UCSD-AML1 (cell line): ENCODE measurements around the gene KRTAP6-1.

Experiments used
- DNase-seq: peaks from one replicate; lab custom pipeline; 2025; ENCODE audit not compliant: unreplicated experiment; lab: John Stamatoyannopoulos, UW

Gene KRTAP6-1, protein sequence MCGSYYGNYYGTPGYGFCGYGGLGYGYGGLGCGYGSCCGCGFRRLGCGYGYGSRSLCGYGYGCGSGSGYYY

DNA sequence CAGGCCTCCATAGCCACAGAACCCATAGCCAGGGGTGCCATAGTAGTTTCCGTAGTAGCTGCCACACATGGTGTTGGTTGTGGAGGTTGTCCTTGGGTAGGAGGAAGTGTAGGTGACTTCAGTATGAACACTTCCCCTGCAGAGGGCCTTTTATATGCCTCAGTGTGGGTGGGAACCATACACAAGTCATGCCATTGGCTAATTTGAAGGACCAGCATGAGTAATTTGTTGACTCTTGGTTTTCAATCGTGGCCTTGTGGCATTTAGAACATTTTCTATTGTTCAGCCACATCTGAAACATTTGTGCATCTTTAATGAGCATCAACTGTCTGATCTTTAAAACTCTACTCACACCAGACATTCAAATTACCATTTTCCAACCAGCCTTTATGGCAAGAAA, at the start of gene KRTAP6-1:
TSS of gene KRTAP6-1 (minus strand) at position 95 of the 400 bp plus-strand sequence. CDS start at position 69, 26 bp downstream.
- DNase-seq, result no peak

DNA sequence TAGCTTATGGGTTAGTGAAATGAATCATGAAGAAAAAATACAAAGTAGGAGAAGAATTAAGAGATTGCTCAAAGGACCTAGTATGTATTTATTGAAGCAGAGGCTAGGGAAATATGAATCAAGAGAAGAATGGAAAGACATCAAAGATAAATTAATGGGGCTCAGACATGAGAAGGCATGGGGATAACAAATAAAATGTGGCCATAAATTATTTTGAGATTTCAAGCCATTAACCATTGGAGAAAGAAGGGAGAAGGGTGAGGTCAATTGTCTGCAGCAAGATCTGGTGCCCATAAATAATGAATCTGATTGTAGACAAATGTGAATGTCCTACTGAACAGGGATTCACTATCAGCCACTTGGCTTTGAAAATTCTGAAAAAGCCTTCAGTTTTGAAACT, 39.2 kb upstream of the KRTAP6-1 start:
- DNase-seq, result no peak

DNA sequence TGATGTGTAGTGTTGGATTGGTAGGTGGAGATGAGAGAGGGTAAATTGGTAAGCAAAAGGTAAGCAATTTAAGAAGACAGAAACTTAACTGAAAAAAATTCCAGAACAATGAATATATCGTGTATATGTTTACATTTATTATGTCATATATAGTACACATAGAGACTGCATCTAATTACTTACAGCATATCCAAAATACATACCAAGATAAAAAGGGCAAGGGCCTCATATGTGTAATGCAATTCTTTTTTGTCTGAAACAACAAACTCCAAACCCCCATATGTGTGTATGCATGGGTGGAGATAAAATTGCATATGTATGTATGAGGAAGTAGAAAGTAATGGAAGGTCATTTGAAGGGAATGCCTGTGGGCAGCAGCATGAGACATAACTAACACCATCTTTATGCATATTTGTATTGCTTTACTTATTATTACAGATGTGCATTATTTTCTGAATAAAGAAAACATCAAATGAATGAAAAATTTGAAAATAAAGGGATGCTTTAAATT, 33.2 kb upstream of the KRTAP6-1 start:
- DNase-seq, result no peak

DNA sequence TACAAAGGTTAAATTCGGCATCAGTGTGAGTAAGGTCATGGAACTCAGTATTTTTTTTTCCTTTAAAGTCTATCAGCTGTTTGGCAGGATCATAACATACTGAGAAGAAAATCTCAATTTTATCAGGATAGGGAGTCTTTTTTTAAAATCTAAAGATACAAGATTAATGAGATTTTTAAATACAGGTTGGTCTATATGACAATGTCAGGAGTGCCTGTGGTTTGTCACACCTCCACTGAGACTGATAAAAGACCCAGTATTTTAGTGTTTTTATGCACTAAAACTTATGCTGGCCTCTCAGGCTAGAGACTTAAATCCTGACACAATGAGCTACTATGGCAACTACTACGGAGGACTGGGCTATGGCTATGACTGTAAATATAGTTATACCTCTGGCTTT, 28.8 kb upstream of the KRTAP6-1 start, which contains the start of gene KRTAP20-3:
TSS of gene KRTAP20-3 (plus strand) at position 301 of the 400 bp plus-strand sequence.
- DNase-seq, result no peak

DNA sequence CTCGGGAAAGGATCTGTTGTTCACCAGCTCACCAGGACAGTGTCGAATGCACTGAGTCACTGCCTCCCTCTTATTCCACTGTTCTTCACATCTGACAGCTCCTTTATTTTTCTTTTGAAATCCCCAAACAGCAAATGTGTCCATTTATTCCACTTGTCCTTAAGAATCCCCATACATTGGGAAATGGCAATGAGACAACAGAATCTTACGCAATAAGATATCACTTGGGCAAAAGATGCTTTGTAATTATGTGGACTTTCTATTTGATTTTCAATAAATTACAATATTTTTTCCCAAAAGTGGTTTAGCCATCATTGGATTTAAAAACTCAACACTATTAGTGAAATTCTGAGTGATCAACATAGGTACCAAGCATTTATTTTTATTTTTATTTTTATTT, 25.0 kb upstream of the KRTAP6-1 start:
- no peak for DNase-seq

DNA sequence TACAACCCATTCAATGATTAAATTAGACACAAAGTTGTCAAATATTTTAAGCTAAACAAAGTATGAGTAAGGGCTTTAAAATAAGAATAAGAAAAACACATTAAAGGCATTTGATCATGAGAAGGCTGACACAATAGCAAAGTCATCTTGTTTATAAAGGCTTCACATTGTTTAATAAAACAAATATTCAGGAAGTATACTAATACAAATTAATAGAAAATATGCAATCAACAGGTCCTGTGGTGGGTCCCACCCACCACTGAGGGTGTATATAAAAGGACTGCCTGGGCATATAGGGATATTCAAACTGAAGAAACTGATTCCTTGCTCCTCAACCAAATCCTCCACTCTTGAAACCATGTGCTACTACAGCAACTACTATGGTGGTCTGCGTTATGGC, 21.2 kb upstream of the KRTAP6-1 start, which contains the start of gene KRTAP20-2:
TSS of gene KRTAP20-2 (plus strand) at position 301 of the 400 bp plus-strand sequence. CDS start at position 359, 58 bp downstream.
- no peak for DNase-seq

DNA sequence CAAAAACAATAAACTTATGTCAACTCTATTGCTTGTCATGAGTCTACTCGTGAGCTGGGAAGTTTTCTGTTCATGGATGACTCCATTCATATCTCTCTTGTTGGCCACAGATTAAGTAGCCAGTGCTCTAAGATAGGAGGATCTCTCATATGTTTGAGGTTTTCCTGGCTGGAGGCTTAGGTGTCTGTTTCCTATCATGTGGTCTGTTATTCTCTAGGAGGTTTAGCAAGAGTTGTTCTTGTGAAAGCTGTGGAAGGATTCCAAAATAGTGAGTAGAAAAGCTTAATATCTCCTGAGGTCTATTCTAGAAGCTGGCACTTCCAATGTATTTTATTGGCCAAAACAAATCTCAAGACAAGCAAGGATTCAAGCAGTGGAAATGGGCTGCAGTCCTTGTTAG, 15.5 kb upstream of the KRTAP6-1 start:
- DNase-seq, result no peak

DNA sequence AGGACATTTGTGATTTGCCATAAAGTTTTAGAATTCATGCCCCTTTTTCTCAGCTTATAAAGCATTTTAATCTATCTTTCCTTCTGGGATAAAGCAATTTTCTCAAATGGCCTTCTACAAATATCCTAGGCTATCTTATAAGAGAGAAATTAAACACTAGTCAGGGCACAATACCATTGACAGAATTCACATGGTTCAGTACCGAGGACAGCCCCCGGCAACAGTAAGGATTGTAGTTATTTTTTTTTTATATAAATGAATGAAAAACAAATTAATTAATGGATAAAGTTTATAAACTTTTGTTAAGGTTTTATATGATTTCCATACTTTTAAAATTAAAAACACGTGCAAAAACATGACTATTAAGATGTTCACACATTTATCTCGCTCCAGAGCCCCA, 14.4 kb upstream of the KRTAP6-1 start:
- no peak for DNase-seq

DNA sequence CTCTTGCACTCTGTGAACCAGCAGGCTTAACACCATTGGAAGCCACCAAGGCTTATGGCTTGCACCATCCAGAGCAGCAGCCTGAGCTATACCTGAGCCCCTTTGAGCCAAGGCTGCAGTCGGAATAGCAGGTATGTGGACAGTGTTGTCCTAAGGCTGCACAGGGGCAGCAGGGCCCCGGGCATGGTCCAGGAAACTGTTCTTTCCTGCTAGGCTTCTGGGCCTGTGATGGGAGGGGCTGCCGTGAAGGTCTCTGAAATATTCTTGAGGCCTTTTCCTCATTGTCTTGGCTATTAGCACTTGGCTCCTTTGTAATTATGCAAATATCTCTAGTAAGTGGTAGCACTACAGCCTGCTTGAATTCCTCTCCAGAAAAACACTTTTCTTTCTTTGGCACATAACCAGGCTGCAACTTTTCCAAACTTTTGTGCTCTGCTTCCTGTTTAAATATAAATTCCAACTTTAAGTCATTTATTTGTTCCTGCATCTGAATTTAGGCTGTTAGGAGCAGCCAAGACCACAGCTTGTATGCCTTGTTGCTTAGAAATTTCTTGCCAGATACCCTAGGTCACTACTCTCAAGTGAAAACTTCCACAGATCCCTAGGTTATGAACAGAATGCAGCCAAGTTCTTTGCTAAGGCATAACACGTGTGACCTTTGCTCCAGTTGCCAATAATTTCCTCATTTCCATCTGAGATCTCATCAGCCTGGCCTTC, 11.9 kb upstream of the KRTAP6-1 start:
- DNase-seq, result no peak

DNA sequence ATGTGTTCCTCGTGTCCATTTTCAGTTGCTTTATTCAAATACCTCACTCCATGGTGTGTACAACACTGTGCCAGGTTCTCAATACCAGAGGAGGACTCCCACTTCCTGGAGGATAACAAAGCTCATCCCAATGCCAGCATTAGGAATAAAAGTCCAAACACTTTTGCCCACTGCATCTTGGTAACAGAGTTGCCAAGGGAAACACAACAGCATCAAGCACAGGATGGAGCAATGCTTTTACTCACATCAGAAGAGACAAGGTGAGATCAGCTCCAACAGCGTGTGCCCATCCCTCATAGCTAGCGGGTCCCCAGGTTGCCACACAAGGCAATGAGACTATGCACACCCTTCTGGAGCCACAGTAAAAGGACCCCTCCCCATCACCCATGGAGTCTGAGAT, 9.6 kb upstream of the KRTAP6-1 start:
- DNase-seq, result no peak

DNA sequence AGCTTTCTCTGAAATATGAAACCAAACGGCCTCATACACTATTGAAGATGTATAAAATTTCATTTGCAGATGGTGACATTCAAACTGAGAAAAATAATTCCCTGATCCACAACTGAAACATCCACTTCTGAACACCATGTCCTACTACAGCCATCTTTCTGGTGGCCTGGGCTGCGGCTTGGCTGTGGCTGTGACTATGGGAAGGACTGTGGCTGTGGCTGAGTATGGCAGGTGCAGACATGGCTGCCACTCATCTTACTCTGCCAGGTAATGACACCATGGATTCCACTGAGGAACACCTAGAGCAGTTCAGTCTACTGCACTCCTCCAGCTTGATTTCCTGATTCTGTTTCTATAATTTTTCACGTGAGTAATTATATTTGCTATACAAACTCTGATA, 6.8 kb upstream of the KRTAP6-1 start, which contains the start of gene KRTAP20-4:
TSS of gene KRTAP20-4 (plus strand) at position 106 of the 400 bp plus-strand sequence.
- DNase-seq, result no peak

DNA sequence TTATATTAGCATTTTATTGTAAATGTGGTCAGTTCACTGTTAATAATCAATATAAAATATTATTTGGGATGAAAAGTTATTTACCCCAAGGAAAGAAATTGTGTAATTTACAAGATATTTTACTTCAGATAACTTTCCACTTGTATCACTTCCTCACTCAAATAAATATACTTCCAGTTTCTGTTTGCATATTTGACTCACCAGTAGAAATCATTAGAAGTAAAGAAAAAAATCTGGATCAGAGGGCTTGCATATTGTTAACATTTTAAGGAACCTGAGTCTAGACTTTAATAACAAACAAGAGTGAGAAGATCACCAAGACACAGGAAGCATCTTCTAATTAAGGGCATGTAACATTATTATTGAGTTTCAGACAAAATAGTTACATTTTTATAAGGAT, 6.3 kb upstream of the KRTAP6-1 start:
- no peak for DNase-seq

DNA sequence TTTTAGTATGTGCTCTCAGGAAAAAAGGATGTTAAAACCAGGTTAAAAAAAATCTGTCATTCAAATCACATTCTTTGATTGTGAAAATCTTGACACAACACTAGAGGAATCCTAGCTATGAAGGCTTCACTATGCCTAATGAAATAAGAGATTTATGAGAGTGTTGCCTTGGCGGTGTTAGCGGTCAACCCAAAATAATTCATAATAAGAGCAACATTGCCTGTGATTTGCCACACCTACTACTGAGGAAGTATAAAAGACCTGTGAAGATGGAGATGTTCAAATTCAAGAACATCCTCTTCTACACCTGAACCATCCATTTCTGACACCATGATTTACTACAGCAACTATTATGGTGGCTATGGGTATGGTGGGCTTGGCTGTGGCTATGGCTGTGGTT, 2.4 kb upstream of the KRTAP6-1 start, which contains the start of gene KRTAP20-1:
TSS of gene KRTAP20-1 (plus strand) at position 301 of the 400 bp plus-strand sequence. CDS start at position 331, 30 bp downstream.
- no peak for DNase-seq

DNA sequence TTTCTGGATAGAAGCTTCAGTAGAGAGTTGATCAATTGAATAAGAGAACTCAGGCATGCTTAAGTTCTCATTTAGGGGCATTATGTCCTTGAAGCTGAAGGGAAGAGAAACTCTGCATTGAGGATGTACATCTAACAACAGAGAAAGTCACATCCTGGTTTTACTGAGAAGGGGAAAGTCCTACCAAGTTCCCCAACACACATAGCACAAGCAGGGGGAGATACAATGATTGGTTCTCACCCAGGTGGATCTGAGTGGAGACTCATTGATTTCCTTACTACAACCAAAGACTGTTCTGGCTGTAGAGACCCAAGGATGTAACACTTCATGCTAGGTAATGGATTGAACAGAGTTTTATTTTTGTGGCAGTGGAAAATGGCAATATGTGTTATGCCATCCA, 1.5 kb upstream of the KRTAP6-1 start:
- no peak for DNase-seq

DNA sequence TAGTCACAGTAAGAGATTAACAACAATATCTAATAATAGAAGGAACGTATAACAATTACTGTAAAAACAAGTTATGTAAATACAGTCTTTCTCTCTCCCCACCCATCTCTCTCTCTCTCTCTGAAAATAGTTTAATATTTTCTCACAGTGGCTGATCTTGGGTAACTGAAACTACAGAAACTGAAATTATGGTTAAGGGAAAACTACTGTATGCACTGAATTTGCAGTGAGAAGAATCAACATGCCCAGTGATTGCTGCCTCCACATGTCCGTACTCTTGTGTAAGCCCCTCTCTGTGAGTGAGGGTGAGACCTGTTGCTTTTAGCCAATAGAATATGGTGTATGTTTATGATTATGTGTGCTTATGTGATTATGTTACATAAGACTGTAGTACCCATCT, 1.6 kb downstream of the KRTAP6-1 start:
- no peak for DNase-seq

DNA sequence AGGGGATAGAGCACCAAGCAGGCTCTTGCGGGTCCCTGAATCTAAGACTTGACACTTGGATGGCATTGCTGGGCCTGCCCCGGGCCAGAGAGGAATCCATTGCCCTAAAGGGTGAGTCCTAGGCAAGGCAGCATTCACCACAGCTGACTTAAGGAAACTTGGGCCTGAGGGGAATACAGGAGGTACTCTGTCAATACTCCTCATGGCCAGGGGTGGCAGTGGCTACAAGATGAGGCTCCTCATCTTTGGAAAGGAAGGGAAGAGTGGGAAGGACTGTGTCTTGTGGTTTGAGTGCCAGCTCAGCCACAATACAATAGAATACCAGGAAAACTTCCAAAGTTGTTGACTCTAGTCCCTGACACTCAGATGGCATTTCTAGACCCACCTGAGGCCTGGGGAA, 7.8 kb downstream of the KRTAP6-1 start:
- no peak for DNase-seq

DNA sequence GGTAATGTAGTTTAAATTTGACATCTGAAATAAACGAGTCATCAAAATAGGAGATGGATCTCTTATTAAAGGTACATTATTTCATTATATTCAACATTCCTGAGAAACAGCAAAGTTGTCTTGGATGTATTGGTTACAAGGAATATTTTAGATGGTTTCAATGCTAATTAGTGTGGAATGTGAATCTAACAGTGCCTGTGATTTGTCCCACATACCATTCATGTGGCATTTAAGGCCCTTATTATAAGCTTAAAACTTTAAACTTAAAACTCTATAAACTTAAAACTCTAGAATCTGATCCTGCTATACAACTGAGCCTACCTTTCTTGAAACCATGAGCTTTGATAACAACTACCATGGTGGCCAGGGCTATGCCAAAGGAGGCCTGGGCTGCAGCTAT, 12.9 kb downstream of the KRTAP6-1 start, which contains the start of gene KRTAP22-1:
TSS of gene KRTAP22-1 (plus strand) at position 301 of the 400 bp plus-strand sequence.
- no peak for DNase-seq

DNA sequence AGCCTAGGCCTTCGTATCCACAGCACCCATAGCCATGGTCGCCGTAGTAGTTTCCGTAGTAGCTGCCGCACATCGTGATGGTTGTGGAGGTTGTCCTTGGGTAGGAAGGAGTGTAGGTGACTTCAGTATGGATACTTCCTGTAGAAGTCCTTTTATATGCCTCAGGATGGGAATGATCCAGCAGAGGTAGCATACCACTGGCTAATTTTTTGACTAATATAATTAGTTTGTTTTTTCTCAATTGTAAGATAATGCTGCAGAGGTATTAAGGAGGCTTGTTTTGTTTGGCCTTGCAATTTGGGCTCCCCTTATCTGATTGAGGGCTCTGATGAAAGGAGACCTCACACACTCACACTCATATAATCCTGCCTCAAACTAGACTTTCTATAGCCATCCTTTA, 14.9 kb downstream of the KRTAP6-1 start, which contains the start of gene KRTAP6-2:
TSS of gene KRTAP6-2 (minus strand) at position 101 of the 400 bp plus-strand sequence. CDS start at position 73, 28 bp downstream.
- no peak for DNase-seq

DNA sequence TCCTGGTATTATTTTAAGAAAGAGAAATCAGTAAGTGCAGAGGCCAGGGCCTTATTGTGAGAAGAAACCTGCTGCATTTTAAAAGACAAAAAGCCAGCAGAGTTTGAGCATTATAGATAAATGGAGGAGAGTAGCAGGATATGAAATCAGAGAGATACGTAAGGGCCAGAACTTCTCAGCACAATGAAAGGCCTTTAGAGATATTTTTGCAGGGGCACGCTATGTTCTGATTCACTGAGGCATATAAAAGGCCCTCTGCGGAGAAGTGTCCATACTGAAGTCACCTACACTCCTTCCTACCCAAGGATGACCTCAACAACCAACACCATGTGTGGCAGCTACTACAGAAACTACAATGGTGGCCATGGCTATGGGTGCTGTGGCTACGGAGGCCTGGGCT, 21.6 kb downstream of the KRTAP6-1 start, which contains the start of gene KRTAP6-3:
TSS of gene KRTAP6-3 (plus strand) at position 301 of the 400 bp plus-strand sequence. CDS start at position 307, 6 bp downstream.
- DNase-seq, result no peak

DNA sequence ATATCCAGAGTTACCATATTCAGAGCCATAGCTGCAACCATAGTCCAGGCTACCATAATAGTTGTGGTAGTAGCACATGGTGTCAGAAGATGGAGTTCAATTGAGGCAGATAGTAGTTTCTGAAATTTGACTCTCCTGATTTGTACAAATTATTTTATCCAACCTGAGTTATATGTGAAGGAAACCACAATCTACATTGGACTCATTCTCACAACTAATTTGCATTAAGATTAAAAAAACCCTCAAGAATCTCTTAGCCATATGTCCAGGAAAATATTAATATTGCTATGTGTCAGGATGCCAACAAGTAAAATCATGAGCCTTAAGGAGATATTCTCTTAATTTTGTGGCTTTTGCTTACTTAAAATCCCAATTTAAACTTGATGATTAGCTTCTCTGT, 23.4 kb downstream of the KRTAP6-1 start, which contains the start of gene KRTAP22-2:
TSS of gene KRTAP22-2 (minus strand) at position 101 of the 400 bp plus-strand sequence.
- DNase-seq, result no peak

DNA sequence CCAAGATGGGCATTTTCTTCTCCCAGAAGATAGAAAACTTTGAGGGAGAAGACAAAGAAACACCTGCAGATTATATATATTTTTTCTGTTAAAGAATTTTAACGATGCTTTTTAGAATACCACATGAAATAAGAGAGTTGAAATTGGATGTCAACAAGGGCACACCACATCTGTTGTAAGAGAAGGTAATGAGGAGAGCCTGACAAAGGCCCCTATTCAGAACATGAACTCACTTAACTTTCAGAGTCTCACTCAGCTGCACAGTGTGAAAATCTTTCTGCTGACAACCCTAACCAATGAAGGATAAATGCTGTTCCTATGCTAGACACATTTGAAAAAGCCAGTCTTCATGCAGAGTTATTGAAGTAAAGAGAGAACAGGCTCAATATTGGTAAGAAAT, 30.9 kb downstream of the KRTAP6-1 start:
- DNase-seq, result no peak

DNA sequence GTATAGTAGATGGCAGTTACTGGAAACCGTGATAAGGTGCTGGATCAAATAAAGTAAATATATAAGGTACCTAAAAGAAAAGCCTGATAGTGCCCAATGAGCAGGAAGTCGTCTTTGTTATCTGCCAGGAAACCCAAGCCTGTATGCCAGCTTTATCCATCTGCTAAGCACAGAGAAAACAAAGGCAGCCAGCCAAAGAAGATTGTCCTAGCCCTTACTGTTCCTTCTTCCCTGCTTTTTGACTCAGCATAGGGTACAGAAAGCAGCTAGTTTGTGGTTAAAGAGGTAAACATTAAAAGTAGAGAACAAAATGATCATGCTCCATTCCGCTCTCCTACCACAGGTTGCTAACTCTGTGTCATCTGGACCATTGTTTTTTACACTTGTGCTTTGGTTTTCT, 33.6 kb downstream of the KRTAP6-1 start:
- no peak for DNase-seq
